Measurements from ENCODE around the gene ZBTB8A.

GRCh38 chr1:32536117-32536516 is 3.1 kb upstream of the ZBTB8A start:
- no peak for TF ChIP-seq BHLHE40 (IDR thresholded peaks at IDR 0.05; ENCODE audit: borderline replicate concordance)
- TF ChIP-seq ELF4 (IDR thresholded peaks at IDR 0.05) = no peak
- TF ChIP-seq FOXM1 (IDR thresholded peaks at IDR 0.05; ENCODE audit: borderline replicate concordance) = no peak
- TF ChIP-seq SP1 (IDR thresholded peaks at IDR 0.05) = no peak
- TF ChIP-seq LEF1 (IDR thresholded peaks at IDR 0.05; ENCODE audit: borderline replicate concordance) = no peak
- TF ChIP-seq FOXK2 (IDR thresholded peaks at IDR 0.05) = no peak
- TF ChIP-seq FOXA1 (IDR thresholded peaks at IDR 0.05) = no peak
- TF ChIP-seq L3MBTL2 (conservative IDR thresholded peaks at IDR 0.05) = no peak
- TF ChIP-seq TARDBP (IDR thresholded peaks at IDR 0.05) = no peak
